Right lobe of liver (tissue), 4 donors: Measurements from ENCODE around the gene ATAT1.

Experiments used
- CTCF ChIP-seq, 4 donors: fragments of 200-600 bp in 3 of 4; fragments of 450-650 bp in 1 of 4; IDR thresholded peaks; one replicate each; pipeline versions ENCODE4 v1.5.1 to v1.8.0; 2016 to 2022; ENCODE audit warnings: antibody characterized with exemption in 4 of 4, mild to moderate bottlenecking in 2 of 4
- POLR2A ChIP-seq: fragments of 450-650 bp; IDR thresholded peaks from one replicate; pipeline ENCODE4 v1.6.1; 2017; ENCODE audit warnings: antibody characterized with exemption, mild to moderate bottlenecking
- donor health status: DM: no; HTN: no; CAD: no.
- donor health status: DM: no; HTN: no; CAD: no.
- donor health status: DM: no; HTN: yes; CAD: no.

- TF ChIP-seq CTCF (IDR thresholded peaks at IDR 0.05) (no peak), POLR2A (no peak)
Measured at GRCh38 chr6:30578051-30578450, 48.6 kb upstream of the ATAT1 start.
